PC-9 (cell line): ENCODE data around the gene CD81. TPM values are rescaled to one million over a fixed set of nuclear protein-coding genes. Genes with fewer than 3 reads are reported as not detected.

Experiments used
- BruUV-seq: library from RNA; stranded (reverse); fragments of 400-500 nt; replicated peaks from 2 replicates; lab custom pipeline; 2021; lab: Mats Ljungman, UMichigan
- CTCF ChIA-PET: fragments of 300-600 bp; sonication (Branson Sonifier 250); formaldehyde crosslinking; loops from one replicate; lab custom pipeline; 2022; ENCODE audit warnings: antibody characterized with exemption; lab: Charles Lee
- POLR2A ChIA-PET: fragments of 300-600 bp; sonication (Branson Sonifier 250); formaldehyde crosslinking; loops from one replicate; lab custom pipeline; 2022; ENCODE audit warnings: antibody characterized with exemption; ENCODE audit not compliant: unreplicated experiment; lab: Charles Lee
- DNase-seq, 2 experiments: peaks; one replicate each; pipeline versions ENCODE4 v3.0.0 to v3.0.0-alpha.2; 2015 to 2022; ENCODE audit warnings: mixed read lengths in 1 of 2
- H2AFZ ChIP-seq: fragments of 200-600 bp; sonication (generic); 2 replicates; pipeline ENCODE4 v1.8.1; 2017; ENCODE audit warnings: antibody characterized with exemption
- H3F3A ChIP-seq: fragments of 200-600 bp; sonication (generic); 2 replicates; pipeline ENCODE4 v1.8.1; 2017; ENCODE audit warnings: antibody characterized with exemption, mild to moderate bottlenecking, low read depth; ENCODE audit not compliant: insufficient read depth
- H3K27ac ChIP-seq: fragments of 200-600 bp; sonication (generic); 2 replicates; pipeline ENCODE4 v1.6.1; 2016; ENCODE audit warnings: mixed run types
- H3K27me3 ChIP-seq: fragments of 200-600 bp; sonication (generic); 2 replicates; pipeline ENCODE4 v1.6.1; 2016; ENCODE audit warnings: low read depth, mixed run types; ENCODE audit not compliant: insufficient read depth
- H3K36me3 ChIP-seq: fragments of 200-600 bp; sonication (generic); 2 replicates; pipeline ENCODE4 v1.6.1; 2016; ENCODE audit warnings: low read depth, mixed run types
- H3K4me1 ChIP-seq: fragments of 200-600 bp; sonication (generic); replicated peaks from 2 replicates; pipeline ENCODE4 v1.6.1; 2016; ENCODE audit warnings: mixed run types; ENCODE audit not compliant: insufficient read depth
- H3K4me2 ChIP-seq: fragments of 200-600 bp; sonication (generic); 2 replicates; pipeline ENCODE4 v1.6.1; 2017; ENCODE audit warnings: mixed run types
- H3K4me3 ChIP-seq: fragments of 200-600 bp; sonication (generic); 2 replicates; pipeline ENCODE4 v1.6.1; 2016; ENCODE audit warnings: mixed run types
- H3K79me2 ChIP-seq: fragments of 200-600 bp; sonication (generic); 2 replicates; pipeline ENCODE4 v1.6.1; 2017; ENCODE audit warnings: low read depth, mixed run types
- H3K9me2 ChIP-seq: fragments of 200-600 bp; sonication (generic); 2 replicates; pipeline ENCODE4 v1.8.1; 2017; ENCODE audit warnings: mild to moderate bottlenecking; ENCODE audit not compliant: insufficient read depth
- H3K9me3 ChIP-seq: fragments of 200-600 bp; sonication (generic); 2 replicates; pipeline ENCODE4 v1.8.1; 2016; ENCODE audit warnings: low read depth; ENCODE audit not compliant: insufficient read depth
- H4K20me1 ChIP-seq: fragments of 200-600 bp; sonication (generic); 2 replicates; pipeline ENCODE4 v1.8.1; 2017; ENCODE audit not compliant: insufficient read depth
- CTCF ChIP-seq: fragments of 200-600 bp; sonication (generic); conservative IDR thresholded peaks from 2 replicates; pipeline ENCODE4 v1.6.1; 2017; ENCODE audit warnings: mixed run types, antibody characterized with exemption, mild to moderate bottlenecking, moderate library complexity
- EZH2 ChIP-seq: fragments of 200-600 bp; sonication (generic); IDR thresholded peaks from 2 replicates; pipeline ENCODE4 v1.8.0; 2017; ENCODE audit warnings: antibody characterized with exemption, low read depth
- intact Hi-C: fragments of 100-400 bp; cut with micrococcal nuclease; formaldehyde crosslinking; loops from one replicate; pipeline ENCODE4 v1.10.0; 2022; ENCODE audit not compliant: unreplicated experiment
- total RNA-seq: library from RNA; stranded (reverse); gene quantifications from 2 replicates; pipeline ENCODE4 v1.2.3, GENCODE V29; 2021

Gene CD81
- total RNA-seq, 1 experiment from 2014 or later: 180 TPM

GRCh38 chr11:2394818-2395105 lies 17.7 kb downstream of the CD81 start:
- no TSS peak for BruUV-seq
- Histone ChIP-seq H3K27me3 (no peaks in the 10 kb centered on the region), H3K4me3 (no peak overlapping the region), H3K4me2 (no peak overlapping the region), H3K27ac (no peak overlapping the region), H3K36me3 (no peaks in the 10 kb centered on the region), H3K9me3 (no peaks in the 10 kb centered on the region), H2AFZ (no peak overlapping the region), H4K20me1 (peaks cover 10% of the 10 kb centered on the region), H3K9me2 (no peaks in the 10 kb centered on the region), H3F3A (peaks cover 9% of the 10 kb centered on the region; the same call in 1 of the 2 replicates), H3K79me2 (no peaks in the 10 kb centered on the region), H3K4me1 (0 out of 2 replicates have a peak, but pooled peaks cover 7% of the 10 kb centered on the region)
- POLR2A ChIA-PET: no interaction called here
- DNase-seq: no peak
- TF ChIP-seq EZH2 (no peak), CTCF (no peak)
- CTCF ChIA-PET: no interaction called here
- intact Hi-C loops: no loop called here

GRCh38 chr11:2395211-2395730 lies 18.2 kb downstream of the CD81 start:
- H3K36me3 ChIP-seq: no peaks in the 10 kb centered on the region
- no peak overlapping the region for H3K27ac ChIP-seq
- no peak for DNase-seq
- peaks cover 9% of the 10 kb centered on the region for H4K20me1 ChIP-seq
- H3K4me2 ChIP-seq: no peak overlapping the region
- H3K27me3 ChIP-seq: no peaks in the 10 kb centered on the region
- H3K9me2 ChIP-seq: no peaks in the 10 kb centered on the region
- intact Hi-C loops: no loop called here
- no peak overlapping the region for H3K4me3 ChIP-seq
- no peak overlapping the region for H2AFZ ChIP-seq
- BruUV-seq: no TSS peak
- no peaks in the 10 kb centered on the region for H3K9me3 ChIP-seq
- ChIA-PET POLR2A (no interaction called here), CTCF (no interaction called here)
- peaks cover 10% of the 10 kb centered on the region; the same call in 1 of the 2 replicates for H3F3A ChIP-seq
- H3K79me2 ChIP-seq: no peaks in the 10 kb centered on the region
- 0 out of 2 replicates have a peak, but pooled peaks cover 4% of the 10 kb centered on the region for H3K4me1 ChIP-seq
- TF ChIP-seq EZH2 (no peak), CTCF (no peak)

GRCh38 chr11:2395856-2396255 lies 18.7 kb downstream of the CD81 start:
- TF ChIP-seq CTCF (no peak), EZH2 (no peak)
- ChIA-PET CTCF (no interaction called here), POLR2A (no interaction called here)
- Histone ChIP-seq H3F3A (peaks cover 10% of the 10 kb centered on the region; the same call in 1 of the 2 replicates), H3K27ac (no peak overlapping the region), H3K4me2 (no peak overlapping the region), H4K20me1 (peaks cover 7% of the 10 kb centered on the region; the same call in 1 of the 2 replicates), H3K27me3 (no peaks in the 10 kb centered on the region), H3K4me3 (no peak overlapping the region), H3K79me2 (peaks cover 3% of the 10 kb centered on the region), H3K4me1 (no peaks in the 10 kb centered on the region), H3K9me2 (no peaks in the 10 kb centered on the region), H3K36me3 (no peaks in the 10 kb centered on the region), H3K9me3 (no peaks in the 10 kb centered on the region), H2AFZ (no peak overlapping the region)
- intact Hi-C loops: no loop called here
- no peak for DNase-seq
- no TSS peak for BruUV-seq
